Astrocyte (in vitro differentiated cells and primary cell): Measurements from ENCODE around the gene CPEB4.

Experiments used
- EZH2 ChIP-seq: IDR thresholded peaks from 2 replicates; pipeline ENCODE4 v1.6.1; 2012; ENCODE audit warnings: mild to moderate bottlenecking, low read length, inconsistent platforms; ENCODE audit not compliant: insufficient read depth
- TF ChIP-seq, protein P1 (sequence below): IDR thresholded peaks from 2 replicates; pipeline ENCODE4 v1.5.1; 2011; ENCODE audit warnings: low read depth, mild to moderate bottlenecking, inconsistent platforms, low read length, moderate library complexity; ENCODE audit not compliant: insufficient read depth

DNA sequence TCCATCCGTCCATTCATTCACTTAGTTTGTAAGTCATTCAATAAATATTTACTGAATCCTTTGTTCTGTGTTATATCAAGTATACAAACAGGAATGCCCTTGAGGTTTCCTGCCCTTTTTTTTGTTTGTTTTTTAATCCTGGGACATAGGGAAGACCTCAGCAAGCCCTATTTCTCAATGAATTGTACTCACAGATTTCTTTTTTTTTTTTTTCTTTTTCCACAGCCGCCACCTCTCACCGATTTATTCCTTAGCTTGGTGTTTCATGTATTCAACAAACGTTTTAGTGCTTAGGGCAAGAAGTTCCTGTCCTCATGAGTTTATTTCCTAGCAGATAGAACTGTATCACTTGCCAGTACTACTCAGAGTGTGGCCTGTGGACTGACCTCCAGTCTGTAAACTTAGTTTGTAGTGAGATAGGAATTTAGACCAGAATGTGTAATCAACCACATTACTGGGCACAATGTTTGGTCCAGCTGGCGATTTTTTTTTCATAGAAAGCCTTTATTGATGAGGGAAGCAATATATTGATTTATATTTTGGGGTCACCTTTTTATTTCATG lies 65.5 kb downstream of the CPEB4 start:
- TF ChIP-seq, protein P1, sequence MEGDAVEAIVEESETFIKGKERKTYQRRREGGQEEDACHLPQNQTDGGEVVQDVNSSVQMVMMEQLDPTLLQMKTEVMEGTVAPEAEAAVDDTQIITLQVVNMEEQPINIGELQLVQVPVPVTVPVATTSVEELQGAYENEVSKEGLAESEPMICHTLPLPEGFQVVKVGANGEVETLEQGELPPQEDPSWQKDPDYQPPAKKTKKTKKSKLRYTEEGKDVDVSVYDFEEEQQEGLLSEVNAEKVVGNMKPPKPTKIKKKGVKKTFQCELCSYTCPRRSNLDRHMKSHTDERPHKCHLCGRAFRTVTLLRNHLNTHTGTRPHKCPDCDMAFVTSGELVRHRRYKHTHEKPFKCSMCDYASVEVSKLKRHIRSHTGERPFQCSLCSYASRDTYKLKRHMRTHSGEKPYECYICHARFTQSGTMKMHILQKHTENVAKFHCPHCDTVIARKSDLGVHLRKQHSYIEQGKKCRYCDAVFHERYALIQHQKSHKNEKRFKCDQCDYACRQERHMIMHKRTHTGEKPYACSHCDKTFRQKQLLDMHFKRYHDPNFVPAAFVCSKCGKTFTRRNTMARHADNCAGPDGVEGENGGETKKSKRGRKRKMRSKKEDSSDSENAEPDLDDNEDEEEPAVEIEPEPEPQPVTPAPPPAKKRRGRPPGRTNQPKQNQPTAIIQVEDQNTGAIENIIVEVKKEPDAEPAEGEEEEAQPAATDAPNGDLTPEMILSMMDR: no peak
- TF ChIP-seq EZH2: no peak
